NK-92 (cell line): Measurements from ENCODE around the gene ACSM2B.
"Not testable (repeated sequence)": the region's sequence is repeated elsewhere in the genome, so short reads cannot be mapped to it uniquely, and the experiment has no call there.

Experiments
- DNase-seq: peaks from one replicate; lab custom pipeline; 2025; ENCODE audit not compliant: unreplicated experiment; lab: John Stamatoyannopoulos, UW

ACSM2B gene, protein sequence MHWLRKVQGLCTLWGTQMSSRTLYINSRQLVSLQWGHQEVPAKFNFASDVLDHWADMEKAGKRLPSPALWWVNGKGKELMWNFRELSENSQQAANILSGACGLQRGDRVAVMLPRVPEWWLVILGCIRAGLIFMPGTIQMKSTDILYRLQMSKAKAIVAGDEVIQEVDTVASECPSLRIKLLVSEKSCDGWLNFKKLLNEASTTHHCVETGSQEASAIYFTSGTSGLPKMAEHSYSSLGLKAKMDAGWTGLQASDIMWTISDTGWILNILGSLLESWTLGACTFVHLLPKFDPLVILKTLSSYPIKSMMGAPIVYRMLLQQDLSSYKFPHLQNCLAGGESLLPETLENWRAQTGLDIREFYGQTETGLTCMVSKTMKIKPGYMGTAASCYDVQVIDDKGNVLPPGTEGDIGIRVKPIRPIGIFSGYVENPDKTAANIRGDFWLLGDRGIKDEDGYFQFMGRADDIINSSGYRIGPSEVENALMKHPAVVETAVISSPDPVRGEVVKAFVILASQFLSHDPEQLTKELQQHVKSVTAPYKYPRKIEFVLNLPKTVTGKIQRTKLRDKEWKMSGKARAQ

DNA sequence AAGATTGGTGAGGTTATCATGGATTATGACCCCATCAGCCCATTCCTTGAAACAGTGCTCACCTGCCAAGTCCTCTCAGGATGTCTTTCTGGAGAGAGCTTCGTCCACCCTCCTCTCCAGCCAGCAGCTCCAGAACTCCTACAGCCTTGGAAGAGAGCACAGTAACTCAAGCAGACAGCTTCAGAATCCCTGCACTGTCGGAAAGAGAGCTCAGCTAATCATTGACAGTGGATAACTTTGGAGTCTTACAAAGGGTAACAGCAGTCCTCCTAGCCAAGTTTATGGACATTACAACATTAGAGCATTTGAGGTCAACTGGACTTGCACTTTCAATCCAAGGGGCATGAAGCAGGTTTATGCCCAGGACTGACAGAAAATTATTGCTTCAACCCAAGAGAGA is at the start of gene ACSM2B:
TSS of gene ACSM2B (minus strand) at position 223 of the 400 bp plus-strand sequence. CDS start 11,522 bp downstream, outside the sequence.
- DNase-seq = not testable (repeated sequence)

DNA sequence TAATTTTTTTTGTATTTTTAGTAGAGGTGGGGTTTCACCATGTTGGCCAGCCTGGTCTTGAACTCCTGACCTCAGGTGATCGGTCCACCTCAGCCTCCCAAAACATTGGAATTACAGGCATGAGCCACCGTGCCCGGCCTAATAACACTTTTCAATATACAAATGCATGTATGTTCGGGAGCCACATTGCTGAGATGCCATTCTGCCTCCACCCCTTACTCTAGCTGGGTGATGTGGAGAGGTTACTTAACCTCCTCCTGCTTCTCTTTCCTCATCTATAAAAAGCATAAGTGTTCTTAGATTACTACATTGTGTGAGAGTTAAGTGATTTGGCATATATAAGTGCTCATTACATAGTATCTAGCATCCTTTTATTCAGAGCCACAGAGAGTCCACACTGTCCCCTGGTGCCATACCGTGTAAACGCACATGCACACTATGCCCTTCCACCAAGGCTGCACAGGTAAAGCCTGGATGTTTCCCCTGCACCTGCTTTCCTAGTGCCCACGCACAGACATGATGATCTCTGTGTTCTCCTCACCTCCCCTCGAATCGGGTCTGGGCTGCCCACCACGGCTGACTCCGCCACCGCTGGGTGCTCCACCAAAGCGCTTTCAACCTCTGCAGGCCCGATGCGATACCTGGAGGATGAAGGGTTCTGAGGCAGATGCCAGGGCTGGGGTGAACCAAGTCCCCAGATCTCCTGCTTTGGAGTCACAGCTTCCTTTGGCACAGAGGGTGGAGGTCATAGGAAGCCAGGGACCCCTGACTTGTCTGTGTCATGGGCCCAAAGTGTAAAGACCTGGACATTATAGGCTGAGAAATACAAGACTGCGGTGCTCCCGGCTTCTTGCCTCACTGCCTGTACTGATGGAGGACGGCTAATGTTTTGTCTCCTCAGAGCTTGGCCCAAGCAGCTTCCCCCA is 49.0 kb upstream of the ACSM2B start:
- DNase-seq = no peak

DNA sequence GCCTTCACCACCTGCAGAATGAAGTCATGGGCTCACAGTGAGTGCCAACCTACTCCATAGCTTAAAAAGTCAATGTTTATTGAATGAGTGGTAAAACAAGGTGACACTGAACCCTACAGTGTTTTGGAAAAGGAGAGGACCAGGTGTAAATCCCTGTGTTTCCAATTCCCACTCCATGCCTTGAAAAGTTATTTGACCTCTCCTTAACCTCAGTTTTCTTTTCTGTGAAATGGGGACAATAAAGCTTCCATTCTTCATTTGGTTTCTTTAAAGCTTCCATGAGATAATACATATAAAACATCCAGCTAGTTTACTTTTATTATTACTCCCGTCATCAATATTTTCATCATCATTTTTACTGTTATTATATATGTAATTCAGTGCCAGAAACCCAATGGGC is 48.0 kb upstream of the ACSM2B start:
- DNase-seq = no peak

DNA sequence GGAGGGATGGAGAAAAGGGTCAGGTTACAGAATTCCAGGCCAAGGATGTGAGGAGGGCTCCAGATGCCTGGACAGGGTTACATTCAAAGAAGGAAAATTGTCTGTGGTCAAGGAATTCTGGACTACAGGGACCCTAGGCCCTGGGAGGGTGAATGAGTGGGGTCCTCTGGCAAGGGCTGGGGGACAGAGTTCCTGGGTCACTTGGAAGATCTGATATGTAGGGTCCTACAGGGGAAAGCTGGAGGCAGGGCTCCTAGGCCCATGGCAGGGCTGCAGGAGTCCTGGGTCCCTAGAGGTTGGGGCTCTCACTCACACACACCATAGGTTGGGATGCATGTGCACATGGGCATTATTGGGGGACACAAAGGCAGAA is 46.3 kb upstream of the ACSM2B start:
- DNase-seq = no peak

DNA sequence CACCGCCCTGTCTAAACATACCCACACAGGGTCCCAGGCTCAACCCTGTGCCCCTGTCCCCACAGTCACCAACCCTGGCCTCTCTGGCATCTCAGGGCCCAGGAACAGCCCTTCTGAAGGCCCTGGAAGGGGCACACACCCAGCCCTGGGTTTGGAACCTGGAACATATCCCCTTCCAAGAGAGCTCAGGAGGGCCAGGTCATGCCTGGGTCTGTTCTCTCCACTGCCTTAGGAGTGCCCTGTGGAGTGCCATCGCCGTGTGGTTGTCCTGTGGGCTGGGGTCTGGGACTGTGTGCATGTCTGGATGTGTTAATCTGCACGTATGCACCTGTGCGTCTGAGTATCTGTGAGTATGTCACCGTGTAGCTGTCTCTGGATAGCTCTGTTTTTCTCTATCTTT is 45.2 kb upstream of the ACSM2B start:
- no peak for DNase-seq

DNA sequence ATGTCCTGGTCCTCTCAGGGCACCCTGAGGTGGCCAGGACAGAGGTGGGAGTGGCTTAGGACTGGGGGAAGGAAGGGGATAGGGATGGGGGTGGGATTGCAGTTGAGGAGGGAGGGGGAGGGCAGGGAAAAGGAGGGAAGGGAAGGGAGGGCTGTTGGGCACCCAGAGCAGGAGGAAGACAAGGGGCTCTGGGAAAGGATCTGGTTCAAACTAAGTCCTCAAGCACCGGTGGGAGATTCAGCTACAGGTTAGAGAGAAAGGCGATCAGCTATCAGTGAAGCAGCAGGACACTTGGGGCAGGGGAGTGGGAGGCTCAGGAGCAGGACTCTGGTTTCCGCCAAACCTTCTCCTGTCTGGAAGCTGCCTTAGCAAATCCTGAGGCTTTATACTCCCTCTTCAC is 44.6 kb upstream of the ACSM2B start:
- no peak for DNase-seq

DNA sequence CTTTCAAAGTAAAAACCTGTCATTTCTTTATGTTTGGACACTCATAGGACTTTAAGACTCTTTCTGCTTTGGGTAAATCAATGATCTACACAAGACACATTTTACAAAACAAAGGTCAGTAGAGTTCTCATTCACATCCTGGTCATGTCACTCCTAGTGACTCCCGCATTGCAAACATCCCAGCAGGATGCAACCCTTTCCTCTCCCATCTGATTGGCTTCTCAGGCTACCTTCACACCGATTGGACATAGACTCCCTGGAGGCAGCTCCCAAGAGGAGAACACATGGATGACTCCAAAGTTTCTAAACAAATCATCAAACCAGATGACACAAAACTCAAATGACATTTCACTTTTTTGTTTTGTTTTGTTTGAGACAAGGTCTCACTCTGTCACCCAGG is 43.8 kb upstream of the ACSM2B start:
- no peak for DNase-seq

DNA sequence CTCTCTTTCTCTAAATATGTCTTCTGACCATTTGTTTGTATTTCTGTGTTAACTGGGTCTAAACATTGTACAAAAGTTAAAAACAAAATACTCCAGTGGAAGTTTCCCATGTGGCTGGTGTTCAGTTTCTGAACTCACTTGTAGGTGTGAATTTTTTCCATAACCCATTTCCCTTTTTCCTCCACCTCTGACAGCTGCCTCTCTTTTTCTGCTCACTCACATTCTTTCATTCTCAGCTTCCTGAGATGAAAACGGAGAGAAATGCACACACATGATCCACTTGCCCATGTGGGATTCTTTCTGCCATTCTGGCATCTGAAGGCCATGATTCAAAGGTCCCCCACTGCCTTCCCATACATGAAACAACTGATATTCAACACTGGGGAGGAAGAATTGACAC is 41.1 kb upstream of the ACSM2B start:
- no peak for DNase-seq

DNA sequence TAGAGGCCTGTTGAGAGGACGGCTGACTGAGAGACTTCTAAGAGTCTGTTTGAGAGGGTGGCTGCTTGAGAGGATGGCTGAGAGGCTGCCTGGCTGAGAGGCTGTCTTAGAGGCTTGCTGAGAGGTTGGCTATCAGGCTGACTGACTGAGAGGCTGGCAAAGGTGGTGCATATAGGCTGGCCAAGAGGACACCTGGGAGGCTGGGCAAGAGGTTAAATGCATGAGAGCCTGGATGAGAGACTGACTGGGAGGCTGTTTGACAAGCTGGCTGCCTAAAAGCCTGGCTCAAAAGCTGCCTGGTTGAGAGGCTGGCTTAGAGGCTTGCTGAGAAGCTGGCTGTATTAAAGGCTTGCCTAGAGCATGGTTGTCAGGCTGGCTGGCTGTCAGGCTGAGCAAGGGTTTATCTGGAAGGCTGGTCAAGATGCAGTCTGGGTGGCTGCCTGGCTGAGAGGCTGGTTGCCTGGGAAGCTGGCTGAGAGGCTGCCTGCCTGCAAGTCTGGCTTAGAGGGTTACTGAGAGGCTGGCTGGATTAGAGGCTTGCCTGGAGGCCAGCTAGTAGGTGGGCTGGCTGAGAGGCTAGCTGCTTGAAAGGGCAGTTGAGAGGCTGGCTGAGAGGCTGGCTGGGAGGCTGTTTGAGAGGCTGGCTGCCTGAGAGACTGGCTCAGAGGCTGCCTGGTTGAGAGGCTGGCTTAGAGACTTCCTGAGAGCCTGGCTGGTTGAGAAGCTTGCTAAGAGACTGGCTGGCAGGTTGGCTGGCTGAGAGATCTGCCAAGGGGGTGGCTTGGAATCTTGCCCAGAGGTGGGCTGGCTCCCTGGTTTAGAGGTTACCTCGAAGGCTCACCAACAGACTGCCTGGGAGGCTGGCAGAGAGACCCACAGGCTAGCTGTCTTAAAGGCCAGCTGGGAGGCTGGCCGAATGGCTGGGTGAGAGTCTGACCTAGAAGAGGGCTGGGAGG is 38.3 kb upstream of the ACSM2B start:
- DNase-seq = no peak

DNA sequence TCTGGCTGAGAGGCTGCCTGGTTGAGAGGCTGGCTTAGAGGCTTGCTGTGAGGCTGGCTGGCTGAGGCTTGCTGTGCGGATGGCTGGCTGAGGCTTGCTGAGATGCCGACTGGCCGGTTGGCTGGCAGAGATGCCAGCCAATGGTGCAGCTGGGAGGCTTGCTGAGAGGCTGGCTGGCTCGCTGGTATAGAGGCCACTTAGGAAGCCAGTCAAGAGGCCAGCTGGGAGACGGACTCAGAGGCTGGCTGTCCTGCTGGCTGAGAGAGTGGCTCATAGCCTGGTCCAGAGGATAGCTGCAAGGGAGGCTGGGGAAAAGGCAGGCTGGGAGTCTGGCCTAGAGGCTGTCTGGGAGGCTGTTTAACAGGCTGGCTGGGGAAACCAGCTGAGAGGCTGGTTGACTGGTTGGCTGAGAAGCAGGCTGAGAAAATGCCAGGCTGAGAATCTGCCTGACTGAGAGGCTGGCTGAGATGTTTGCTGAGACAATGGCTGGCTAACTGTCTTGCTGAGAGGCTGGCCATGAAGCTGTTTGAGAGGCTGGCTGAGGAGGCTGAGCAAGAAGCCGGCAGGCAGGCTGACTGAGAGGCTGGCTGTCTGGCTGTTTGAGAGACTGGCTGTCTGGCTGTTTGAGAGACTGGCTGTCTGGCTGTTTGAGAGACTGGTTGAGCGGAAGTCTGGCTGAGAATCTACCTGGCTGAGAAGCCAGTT is 37.5 kb upstream of the ACSM2B start:
- DNase-seq = no peak

DNA sequence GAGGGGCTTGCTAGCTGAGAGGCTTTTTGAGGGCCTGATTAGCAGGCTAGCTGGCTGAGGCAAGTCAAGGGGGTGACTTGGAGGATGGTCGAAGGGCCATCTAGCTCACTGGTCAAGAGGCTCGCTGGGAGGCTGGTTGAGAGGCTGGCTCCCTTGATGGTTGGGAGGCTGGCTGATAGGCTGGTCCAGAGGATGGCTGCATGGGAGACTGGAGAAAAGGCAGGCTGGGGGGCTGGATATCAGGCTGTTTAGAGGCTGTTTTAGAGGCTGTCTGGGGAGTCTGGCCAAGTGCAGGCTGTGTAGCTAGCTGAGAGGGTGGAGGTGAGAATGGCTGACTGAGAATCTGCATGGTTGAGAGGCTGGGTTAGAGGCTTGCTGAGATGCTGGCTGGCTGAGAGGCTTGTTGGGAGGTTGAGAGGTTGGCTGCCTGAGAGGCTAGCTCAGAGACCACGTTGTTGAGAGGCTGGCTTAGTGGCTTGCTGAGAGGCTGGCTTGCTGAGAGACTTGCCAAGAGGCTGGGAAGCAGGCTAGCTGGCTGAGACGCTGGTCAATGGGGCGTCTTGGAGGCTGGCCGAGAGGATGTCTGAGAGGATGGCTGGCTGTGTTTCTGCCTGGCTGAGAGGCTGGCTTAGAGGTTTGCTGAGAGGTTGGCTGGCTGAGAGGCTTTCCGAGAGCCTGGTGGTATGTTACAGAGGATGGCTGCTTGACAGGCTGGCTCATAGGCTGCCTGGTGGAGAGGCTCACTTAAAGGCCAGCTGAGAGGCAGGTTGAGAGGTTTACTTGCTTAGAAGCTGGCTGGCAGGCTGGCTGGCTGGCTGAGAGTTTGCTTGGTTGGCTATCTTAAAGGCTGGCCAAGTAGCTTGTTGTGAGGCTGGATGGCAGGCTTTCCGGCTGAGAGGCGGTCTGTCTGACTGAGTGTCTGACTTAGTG is 36.6 kb upstream of the ACSM2B start:
- no peak for DNase-seq

DNA sequence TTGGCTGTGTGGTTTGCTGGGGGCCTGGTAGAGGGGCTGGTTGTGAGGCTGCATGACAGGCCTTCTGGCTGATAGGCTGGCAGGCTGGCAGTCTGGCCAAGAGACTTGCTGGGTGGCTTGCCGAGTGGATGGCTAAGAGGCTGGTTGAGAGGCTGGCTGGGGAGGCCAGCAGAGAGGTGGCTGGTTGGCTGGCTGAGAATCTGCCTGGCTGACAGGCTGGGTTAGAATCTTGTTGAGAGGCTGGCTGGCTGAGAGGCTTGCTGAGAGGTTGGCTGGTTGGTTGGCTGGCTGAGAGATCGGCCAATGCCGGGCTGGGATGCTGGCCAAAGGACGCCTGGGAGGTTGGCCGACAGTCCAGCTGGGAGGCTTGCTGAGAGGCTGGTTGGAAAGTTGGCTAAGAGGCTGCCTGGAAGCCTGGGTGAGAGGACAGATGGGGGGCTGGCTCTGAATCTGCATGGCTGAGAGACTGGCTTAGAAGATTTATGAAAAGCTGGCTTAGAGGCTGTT is 35.9 kb upstream of the ACSM2B start:
- DNase-seq = no peak

DNA sequence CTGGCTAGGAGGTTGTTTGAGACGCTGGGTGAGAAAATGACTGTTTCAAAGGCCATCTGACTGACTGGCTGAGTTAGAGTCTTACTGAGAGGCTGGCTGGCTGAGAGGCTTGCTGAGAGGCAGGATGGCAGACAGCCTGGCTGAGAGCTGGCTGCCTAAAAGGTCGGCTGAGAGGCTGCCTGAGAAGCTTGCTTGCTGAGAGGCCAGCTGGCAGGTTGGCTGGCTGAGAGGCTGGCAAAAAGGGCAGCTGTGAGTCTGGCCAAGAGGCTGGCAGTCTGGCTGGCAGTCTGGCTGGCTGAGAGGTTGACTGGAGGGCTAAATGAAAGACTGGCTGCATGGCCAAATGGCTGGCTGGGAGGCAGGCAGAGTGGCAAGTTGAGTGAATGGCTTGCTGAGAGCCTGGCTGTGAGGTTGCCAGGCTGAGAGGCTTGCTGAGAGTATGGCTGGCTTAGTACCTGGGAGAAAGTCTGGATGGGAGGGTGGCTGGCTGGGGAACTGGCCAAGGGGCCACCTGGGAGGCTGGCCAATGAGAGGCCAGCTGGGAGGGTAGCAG is 35.3 kb upstream of the ACSM2B start:
- no peak for DNase-seq

DNA sequence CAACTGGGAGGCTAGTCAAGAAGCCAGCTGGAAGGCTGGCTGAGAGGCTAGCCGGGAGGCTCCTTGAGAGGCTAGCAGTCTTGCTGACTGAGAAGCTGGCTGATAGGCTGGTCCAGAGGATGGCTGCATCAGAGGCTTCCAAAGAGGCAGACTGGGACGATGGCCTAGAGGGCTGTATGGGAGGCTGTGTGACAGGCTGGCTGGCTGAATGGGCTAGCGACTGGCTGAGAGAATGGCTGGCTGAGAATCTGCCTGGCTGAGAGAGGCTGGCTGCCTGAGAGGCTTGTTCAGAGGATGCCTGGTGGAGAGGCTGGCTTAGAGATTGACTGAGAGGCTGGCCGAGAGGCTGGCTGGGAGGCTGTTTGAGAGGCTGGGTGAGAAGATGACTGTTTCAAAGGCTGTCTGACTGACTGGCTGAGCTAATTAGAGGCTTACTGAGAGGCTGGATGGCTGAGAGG is 34.8 kb upstream of the ACSM2B start:
- DNase-seq = no peak

DNA sequence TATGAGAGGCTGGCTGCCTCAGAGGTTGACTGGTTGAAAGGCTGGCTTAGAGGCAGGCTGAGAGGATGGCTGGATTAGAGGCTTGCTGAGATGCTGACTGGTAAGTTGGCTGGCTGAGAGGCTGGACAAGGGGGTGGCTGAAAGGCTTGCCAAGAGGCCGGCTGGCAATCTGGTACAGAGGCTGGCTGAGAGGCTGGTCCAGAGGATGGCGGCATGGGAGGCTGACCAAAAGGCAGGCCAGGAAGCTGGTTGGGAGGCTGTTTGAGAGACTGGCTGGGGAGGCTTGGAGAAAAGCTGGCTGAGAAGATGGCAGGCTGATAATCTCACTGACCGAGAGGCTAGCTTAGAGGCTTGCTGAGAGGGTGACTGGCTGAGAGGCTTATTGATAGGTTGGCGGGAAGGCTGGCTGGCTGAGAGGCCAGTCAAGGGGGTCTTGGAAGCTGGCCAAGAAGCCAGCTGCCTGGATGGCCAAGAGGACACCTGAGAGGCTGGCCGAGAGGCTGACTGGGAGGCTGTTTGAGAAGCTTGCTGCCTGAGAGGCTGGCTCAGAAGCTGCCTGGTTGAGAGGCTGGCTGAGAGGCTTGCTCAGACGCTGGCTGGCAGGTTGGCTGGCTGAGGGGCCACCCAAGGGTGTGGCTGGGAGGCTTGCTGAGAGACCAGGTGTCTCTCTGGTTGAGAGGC is 34.2 kb upstream of the ACSM2B start:
- DNase-seq = no peak

DNA sequence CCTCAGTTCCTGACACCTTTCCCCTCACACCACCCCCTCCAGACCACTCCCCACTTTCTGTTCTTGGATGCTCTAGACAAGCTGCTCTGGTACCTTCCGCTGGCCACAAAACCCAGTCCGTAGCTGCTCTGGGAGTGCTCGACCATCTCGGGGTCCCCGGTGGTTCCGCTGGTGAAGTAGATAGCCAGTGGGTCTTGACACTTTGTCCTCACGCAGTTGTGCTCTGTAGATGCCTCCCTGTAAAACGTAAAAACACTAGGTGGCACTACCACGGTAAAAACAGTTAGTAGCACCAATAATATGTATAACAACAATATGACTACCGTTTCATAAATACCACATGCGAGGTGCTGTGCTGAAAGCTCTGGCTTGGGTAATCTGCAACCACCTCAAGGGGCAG is 26.0 kb upstream of the ACSM2B start:
- DNase-seq = not testable (repeated sequence)

DNA sequence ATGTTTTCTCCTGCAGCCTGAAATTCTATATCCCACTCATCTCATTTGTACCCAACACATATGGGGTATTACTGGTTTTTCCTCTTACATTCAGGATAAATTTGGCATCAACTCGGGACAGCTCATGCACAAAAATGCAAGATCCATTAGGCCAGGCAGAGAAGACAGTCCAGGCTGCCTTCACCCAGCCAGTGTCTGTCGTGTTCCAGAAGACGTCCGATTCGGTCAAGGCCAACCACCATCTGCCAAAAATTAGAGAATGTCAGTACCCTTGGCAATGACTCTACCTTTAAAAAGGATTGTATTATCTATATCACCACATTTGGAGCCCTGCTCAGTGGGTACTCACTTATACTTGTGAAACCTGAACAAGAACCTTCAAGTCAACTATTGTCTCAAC is 23.3 kb upstream of the ACSM2B start:
- not testable (repeated sequence) for DNase-seq
